Esophagus squamous epithelium (tissue), 5 donors: ENCODE results near the gene DDX23. TPM values are rescaled to one million over a fixed set of nuclear protein-coding genes. Genes with fewer than 3 reads are reported as not detected.
A peak's percentile ranks its signal among the peaks of the same experiment; 100 is the strongest.

ENCODE experiments used
- DNase-seq: peaks from one replicate; lab custom pipeline; 2025; lab: John Stamatoyannopoulos, UW
- H3K27ac ChIP-seq, 4 donors: fragments of 200-600 bp; sonication (generic); one replicate each; pipeline ENCODE4 v1.5.1; 2016 to 2019; ENCODE audit warnings: mild to moderate bottlenecking in 1 of 4
- H3K27me3 ChIP-seq, 4 donors: fragments of 200-600 bp; sonication (generic); 1 replicate in 3 of 4; 2 replicates in 1 of 4; pipeline versions ENCODE4 v1.5.1 to v1.6.0; 2017 to 2021; ENCODE audit warnings: antibody characterized with exemption in 1 of 4
- H3K36me3 ChIP-seq, 3 donors: fragments of 200-600 bp; sonication (generic); one replicate each; pipeline ENCODE4 v1.5.1; 2016 to 2019
- H3K4me1 ChIP-seq, 3 donors: fragments of 200-600 bp; sonication (generic); one replicate each; pipeline ENCODE4 v1.5.1; 2017 to 2019
- H3K4me3 ChIP-seq, 4 donors: fragments of 200-600 bp; sonication (generic); 1 replicate in 3 of 4; 2 replicates in 1 of 4; pipeline ENCODE4 v1.5.1; 2016 to 2019; ENCODE audit warnings: mild to moderate bottlenecking in 2 of 4, moderate library complexity in 1 of 4
- H3K9me3 ChIP-seq, 3 donors: fragments of 200-600 bp; sonication (generic); one replicate each; pipeline ENCODE4 v1.5.1; 2016 to 2019
- POLR2A ChIP-seq, 4 donors: fragments of 450-650 bp; IDR thresholded peaks; one replicate each; pipeline ENCODE4 v1.6.1; 2017; ENCODE audit warnings: antibody characterized with exemption in 4 of 4, mild to moderate bottlenecking in 4 of 4, moderate library complexity in 3 of 4
- WGBS, 2 donors: methylation state at CpG; one replicate each; pipeline ENCODE4 v1.1.5; 2018; 5-methylcytosine and 5-hydroxymethylcytosine counted together
- intact Hi-C: fragments of 100-400 bp; cut with DNase I; formaldehyde crosslinking; loops from one replicate; pipeline ENCODE4 v1.15.0; 2022
- total RNA-seq, 4 donors: library from RNA; depleted of rRNA; stranded (reverse); fragments of >200 nt; gene quantifications; one replicate each; pipeline ENCODE4 v1.1.0, GENCODE V29; 2016
- TF ChIP-seq, protein P1 (sequence below), 6 experiments: fragments of 450-650 bp in 4 of 6; fragments of 200-600 bp in 2 of 6; sonication (generic) in 2 of 6; IDR thresholded peaks; one replicate each; pipeline ENCODE4 v1.5.1; 2016 to 2019; ENCODE audit warnings: antibody characterized with exemption in 6 of 6, mild to moderate bottlenecking in 4 of 6, moderate library complexity in 4 of 6
- donor health status: DM: yes; HTN: yes; CAD: no.

The DDX23 gene
- total RNA-seq, 4 donors from 2014 or later: 46.0 to 71.5 (median 56.7) TPM

GRCh38 chr12:48817873-48818830, 33.8 kb downstream of the DDX23 start, which contains the start of gene CACNB3:
Gene CACNB3 (plus strand): TSS chr12:48818496. CDS start chr12:48818930, 434 bp downstream.
- 0 to 1% methylated on average over 23 to 41 of the region's 79 CpGs for WGBS, 2 donors
- H3K4me3 ChIP-seq: peak within 1 kb of the TSS; percentile 68 to 82 (median 79)
- DNase-seq: no peak
- intact Hi-C loops: no loop called here
- no peak for TF ChIP-seq POLR2A (IDR thresholded peaks at IDR 0.05)
- TF ChIP-seq, protein P1, sequence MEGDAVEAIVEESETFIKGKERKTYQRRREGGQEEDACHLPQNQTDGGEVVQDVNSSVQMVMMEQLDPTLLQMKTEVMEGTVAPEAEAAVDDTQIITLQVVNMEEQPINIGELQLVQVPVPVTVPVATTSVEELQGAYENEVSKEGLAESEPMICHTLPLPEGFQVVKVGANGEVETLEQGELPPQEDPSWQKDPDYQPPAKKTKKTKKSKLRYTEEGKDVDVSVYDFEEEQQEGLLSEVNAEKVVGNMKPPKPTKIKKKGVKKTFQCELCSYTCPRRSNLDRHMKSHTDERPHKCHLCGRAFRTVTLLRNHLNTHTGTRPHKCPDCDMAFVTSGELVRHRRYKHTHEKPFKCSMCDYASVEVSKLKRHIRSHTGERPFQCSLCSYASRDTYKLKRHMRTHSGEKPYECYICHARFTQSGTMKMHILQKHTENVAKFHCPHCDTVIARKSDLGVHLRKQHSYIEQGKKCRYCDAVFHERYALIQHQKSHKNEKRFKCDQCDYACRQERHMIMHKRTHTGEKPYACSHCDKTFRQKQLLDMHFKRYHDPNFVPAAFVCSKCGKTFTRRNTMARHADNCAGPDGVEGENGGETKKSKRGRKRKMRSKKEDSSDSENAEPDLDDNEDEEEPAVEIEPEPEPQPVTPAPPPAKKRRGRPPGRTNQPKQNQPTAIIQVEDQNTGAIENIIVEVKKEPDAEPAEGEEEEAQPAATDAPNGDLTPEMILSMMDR (IDR thresholded peaks at IDR 0.05): no peak
- H3K9me3 ChIP-seq: no peaks in the 10 kb centered on the region
- H3K27ac ChIP-seq: peak within 1 kb of the TSS; percentile 55 to 74 (median 60)
- H3K4me1 ChIP-seq: peaks cover 25 to 63% (median 29%) of the 10 kb centered on the region in 3 donors
- peaks cover 0 to 4% (median 0%) of the 10 kb centered on the region in 3 donors for H3K36me3 ChIP-seq
- no peaks in the 10 kb centered on the region for H3K27me3 ChIP-seq

DNA sequence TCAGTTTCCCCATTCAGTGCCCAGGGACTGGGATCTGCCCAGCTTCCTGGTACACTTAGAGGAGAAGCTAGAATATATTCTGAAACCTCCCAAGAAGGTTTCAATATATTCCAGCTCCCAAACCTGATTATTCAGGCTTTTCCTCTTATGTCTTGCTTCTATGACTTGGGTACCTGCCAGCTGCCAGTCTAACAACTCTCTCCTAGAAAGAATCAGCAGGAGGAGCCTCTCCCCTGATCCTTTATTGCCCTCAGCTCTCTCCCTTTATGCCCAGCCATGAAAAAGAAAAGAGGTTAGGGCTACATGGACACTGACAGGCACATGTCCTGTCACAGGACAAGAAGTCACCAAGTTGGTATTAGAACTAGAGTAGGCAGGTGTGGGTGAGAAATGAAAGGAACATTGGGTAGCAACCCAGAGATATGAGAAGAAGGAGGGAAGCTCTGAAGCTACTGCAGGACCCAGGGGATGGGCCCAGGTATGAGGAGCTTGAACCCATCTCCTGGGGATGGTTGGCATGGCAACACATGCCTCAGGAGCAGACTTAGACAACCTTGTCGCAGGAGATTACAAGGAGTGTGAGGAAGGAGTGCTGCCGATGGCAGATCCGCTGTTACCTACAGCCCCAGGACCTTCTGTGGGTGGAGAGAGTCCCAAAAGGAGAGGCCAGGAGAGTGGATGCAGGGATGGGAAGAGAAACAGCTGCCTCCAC, 35.7 kb downstream of the DDX23 start:
- peak overlapping the region; percentile 86 to 95 (median 90) for H3K4me3 ChIP-seq
- no peaks in the 10 kb centered on the region for H3K9me3 ChIP-seq
- DNase-seq: no peak
- H3K4me1 ChIP-seq: peaks cover 28 to 81% (median 29%) of the 10 kb centered on the region in 3 donors
- H3K36me3 ChIP-seq: no peaks in the 10 kb centered on the region
- 63 to 82% methylated on average over 3 of the region's 3 CpGs for WGBS, 2 donors
- no peak for TF ChIP-seq POLR2A (IDR thresholded peaks at IDR 0.05)
- TF ChIP-seq, protein P1 (IDR thresholded peaks at IDR 0.05): no peak
- H3K27ac ChIP-seq: peak overlapping the region; percentile 91 to 95 (median 93)
- H3K27me3 ChIP-seq: no peaks in the 10 kb centered on the region
- intact Hi-C loops: no loop called here

DNA sequence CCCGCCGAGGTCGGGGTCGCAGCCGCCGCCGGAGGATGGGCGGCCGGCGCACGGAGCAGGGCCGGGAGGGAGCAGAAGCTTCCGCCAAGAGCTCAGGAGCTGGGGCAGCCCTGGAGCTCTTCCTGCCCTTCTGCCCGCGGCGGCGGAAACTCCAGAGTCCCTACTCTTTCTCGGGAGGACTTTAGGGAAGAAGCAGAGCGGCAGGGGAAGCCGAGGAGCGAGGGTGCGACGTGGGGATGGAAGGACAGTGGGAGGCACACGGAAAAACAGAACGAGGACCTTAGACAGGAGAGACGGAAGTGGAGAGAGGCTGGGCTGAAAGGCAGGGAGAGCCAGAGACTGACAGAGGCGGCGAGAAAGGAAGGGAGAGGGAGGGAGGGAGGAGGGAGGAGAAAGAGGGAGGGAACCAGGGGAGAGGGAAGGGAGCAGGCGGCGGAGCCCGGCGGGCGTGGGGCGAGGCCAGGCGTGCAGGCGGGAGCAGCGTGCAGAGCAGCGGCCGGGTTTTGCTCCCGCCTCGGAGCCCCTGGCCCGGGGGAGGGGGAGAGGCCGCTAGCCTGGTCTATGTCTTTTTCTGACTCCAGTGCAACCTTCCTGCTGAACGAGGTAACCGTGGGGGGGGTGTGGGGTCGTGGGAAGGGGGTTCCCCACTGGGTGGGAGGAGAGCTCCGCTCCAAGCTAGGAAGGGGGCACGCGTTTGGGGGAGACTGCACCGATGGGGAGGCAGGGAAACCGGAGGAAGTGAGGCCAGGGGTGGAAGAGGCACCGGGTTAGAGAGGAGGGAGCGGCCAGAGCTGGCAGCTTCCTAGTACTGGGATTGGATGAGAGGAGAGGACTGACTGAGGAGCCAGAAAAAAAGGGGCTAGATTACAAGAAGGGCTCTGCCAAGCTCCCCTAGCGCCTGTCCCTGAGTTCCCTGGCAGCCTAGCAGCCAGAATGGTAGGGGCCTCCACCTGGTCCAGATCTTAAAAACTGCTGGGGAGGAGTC, 36.5 kb downstream of the DDX23 start:
- 1 to 2% methylated on average over 31 to 41 of the region's 54 CpGs for WGBS, 2 donors
- intact Hi-C loops: no loop called here
- Histone ChIP-seq H3K9me3 (no peaks in the 10 kb centered on the region), H3K36me3 (no peaks in the 10 kb centered on the region), H3K27me3 (no peaks in the 10 kb centered on the region), H3K4me1 (peaks cover 29 to 87% (median 32%) of the 10 kb centered on the region in 3 donors), H3K4me3 (peak overlapping the region; percentile 86 to 95 (median 90)), H3K27ac (peak overlapping the region; percentile 91 to 95 (median 93))
- TF ChIP-seq, protein P1 (IDR thresholded peaks at IDR 0.05): no peak
- TF ChIP-seq POLR2A (IDR thresholded peaks at IDR 0.05): peak in 3 of 4 donors; percentile 10 to 62 (median 31)
- DNase-seq: no peak

DNA sequence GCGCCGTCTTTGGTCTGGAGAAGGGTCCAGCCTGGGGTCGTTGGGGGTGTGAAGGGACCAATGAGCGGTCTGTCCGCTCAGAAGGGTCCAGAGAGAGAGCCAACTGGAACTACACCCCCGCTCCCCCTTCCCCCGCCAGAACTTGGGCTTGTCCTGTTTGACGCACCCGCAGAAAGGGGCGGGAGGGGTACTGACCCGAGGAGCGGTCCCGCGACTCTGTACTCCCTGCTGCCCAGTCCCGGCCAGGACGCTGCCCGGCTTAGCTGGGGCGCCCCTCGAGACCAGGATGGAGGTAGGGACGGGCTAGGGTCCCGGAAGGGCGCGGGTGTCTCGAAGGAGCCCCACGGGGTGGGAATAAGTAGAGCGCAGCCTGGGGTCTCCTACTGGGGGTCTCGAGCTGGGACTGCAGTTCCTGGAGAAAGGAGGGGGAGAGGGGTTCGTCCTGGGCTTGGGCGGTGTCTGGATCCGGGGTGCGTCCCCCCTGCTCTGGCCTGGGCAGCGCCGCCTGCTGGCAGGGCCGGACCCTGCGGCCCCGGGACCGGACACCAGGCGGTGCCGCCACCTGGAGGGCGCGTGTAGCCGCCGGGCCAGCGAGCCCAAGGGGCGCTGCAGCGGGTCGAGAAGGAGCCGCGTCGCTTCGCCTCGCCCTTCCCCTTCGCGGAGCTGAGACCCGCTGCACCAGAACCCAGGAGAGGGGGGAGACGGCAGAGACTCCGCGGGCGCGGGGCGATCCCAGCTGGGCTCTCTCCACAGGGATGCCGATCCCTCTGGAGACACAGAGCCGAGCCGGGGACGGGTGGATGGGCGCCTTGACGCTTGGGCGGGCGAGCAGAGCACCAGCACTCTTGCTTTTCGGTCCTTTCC, 37.5 kb downstream of the DDX23 start:
- no peak for DNase-seq
- Histone ChIP-seq H3K4me1 (peaks cover 29 to 82% (median 32%) of the 10 kb centered on the region in 3 donors), H3K27ac (peak overlapping the region; percentile 91 to 95 (median 93)), H3K9me3 (no peaks in the 10 kb centered on the region), H3K36me3 (no peaks in the 10 kb centered on the region), H3K4me3 (peak overlapping the region; percentile 86 to 95 (median 90)), H3K27me3 (no peaks in the 10 kb centered on the region)
- peak in 2 of 4 donors; percentile 17 to 53 for TF ChIP-seq POLR2A (IDR thresholded peaks at IDR 0.05)
- TF ChIP-seq, protein P1 (IDR thresholded peaks at IDR 0.05): peak; percentile 97 to 99 (median 99)
- intact Hi-C loops: no loop called here
- WGBS, 2 donors: 0 to 3% methylated on average over 2 to 6 of the region's 70 CpGs
